Measurements from ENCODE around the gene IQSEC1. TPM values are rescaled to one million over a fixed set of nuclear protein-coding genes. Genes with fewer than 3 reads are reported as not detected.

The IQSEC1 gene
- total RNA-seq, 1 donor = 22.1 TPM

- DNase-seq (ENCODE audit: insufficient read length, low spot score, missing footprints) = no peak
- Histone ChIP-seq H3K9me3 (ENCODE audit: low read depth, low read length) (no peaks in the 10 kb centered on the region), H3K4me2 (ENCODE audit: insufficient read depth, low read length) (no peak overlapping the region), H2AFZ (ENCODE audit: low read length) (no peak overlapping the region), H3K27ac (ENCODE audit: low read depth, low read length) (no peak overlapping the region), H3K79me2 (ENCODE audit: insufficient read depth, low read length) (no peaks in the 10 kb centered on the region), H4K20me1 (ENCODE audit: insufficient read depth, low read length) (no peaks in the 10 kb centered on the region), H3K4me3 (ENCODE audit: insufficient read depth, low read length) (no peak overlapping the region), H3K4me1 (ENCODE audit: insufficient read depth, low read length) (no peaks in the 10 kb centered on the region), H3K27me3 (ENCODE audit: insufficient read depth, low read length) (peaks cover 4% of the 10 kb centered on the region), H3K36me3 (ENCODE audit: insufficient read depth, low read length) (no peaks in the 10 kb centered on the region)
- no peak for TF ChIP-seq CTCF (IDR thresholded peaks at IDR 0.05; ENCODE audit: extremely low read depth, low read depth, low read length)
Measured at GRCh38 chr3:13045241-13045903, 27.9 kb downstream of the IQSEC1 start.

GRCh38 chr3:13044496-13045240, 28.6 kb downstream of the IQSEC1 start:
- no peak for DNase-seq (ENCODE audit: insufficient read length, low spot score, missing footprints)
- no peak overlapping the region for H3K27ac ChIP-seq (ENCODE audit: low read depth, low read length)
- H3K79me2 ChIP-seq (ENCODE audit: insufficient read depth, low read length) = no peaks in the 10 kb centered on the region
- no peak for TF ChIP-seq CTCF (IDR thresholded peaks at IDR 0.05; ENCODE audit: extremely low read depth, low read depth, low read length)
- H2AFZ ChIP-seq (ENCODE audit: low read length) = no peak overlapping the region
- H3K4me2 ChIP-seq (ENCODE audit: insufficient read depth, low read length) = no peak overlapping the region
- H3K9me3 ChIP-seq (ENCODE audit: low read depth, low read length) = no peaks in the 10 kb centered on the region
- no peaks in the 10 kb centered on the region for H3K36me3 ChIP-seq (ENCODE audit: insufficient read depth, low read length)
- no peak overlapping the region for H3K4me3 ChIP-seq (ENCODE audit: insufficient read depth, low read length)
- H3K4me1 ChIP-seq (ENCODE audit: insufficient read depth, low read length) = no peaks in the 10 kb centered on the region
- H4K20me1 ChIP-seq (ENCODE audit: insufficient read depth, low read length) = no peaks in the 10 kb centered on the region
- H3K27me3 ChIP-seq (ENCODE audit: insufficient read depth, low read length) = peaks cover 7% of the 10 kb centered on the region

GRCh38 chr3:13043656-13044055, 29.6 kb downstream of the IQSEC1 start:
- no peak for TF ChIP-seq CTCF (IDR thresholded peaks at IDR 0.05; ENCODE audit: extremely low read depth, low read depth, low read length)
- no peaks in the 10 kb centered on the region for H3K79me2 ChIP-seq (ENCODE audit: insufficient read depth, low read length)
- peaks cover 17% of the 10 kb centered on the region for H3K27me3 ChIP-seq (ENCODE audit: insufficient read depth, low read length)
- H3K9me3 ChIP-seq (ENCODE audit: low read depth, low read length) = no peaks in the 10 kb centered on the region
- H3K4me3 ChIP-seq (ENCODE audit: insufficient read depth, low read length) = no peak overlapping the region
- DNase-seq (ENCODE audit: insufficient read length, low spot score, missing footprints) = no peak
- no peak overlapping the region for H3K4me2 ChIP-seq (ENCODE audit: insufficient read depth, low read length)
- H3K27ac ChIP-seq (ENCODE audit: low read depth, low read length) = no peak overlapping the region
- no peaks in the 10 kb centered on the region for H3K36me3 ChIP-seq (ENCODE audit: insufficient read depth, low read length)
- no peaks in the 10 kb centered on the region for H4K20me1 ChIP-seq (ENCODE audit: insufficient read depth, low read length)
- no peak overlapping the region for H2AFZ ChIP-seq (ENCODE audit: low read length)
- no peaks in the 10 kb centered on the region for H3K4me1 ChIP-seq (ENCODE audit: insufficient read depth, low read length)

- no peaks in the 10 kb centered on the region for H3K4me1 ChIP-seq (ENCODE audit: insufficient read depth, low read length)
- no peak overlapping the region for H3K4me3 ChIP-seq (ENCODE audit: insufficient read depth, low read length)
- H3K9me3 ChIP-seq (ENCODE audit: low read depth, low read length) = no peaks in the 10 kb centered on the region
- no peak for TF ChIP-seq CTCF (IDR thresholded peaks at IDR 0.05; ENCODE audit: extremely low read depth, low read depth, low read length)
- peaks cover 23% of the 10 kb centered on the region for H3K27me3 ChIP-seq (ENCODE audit: insufficient read depth, low read length)
- H4K20me1 ChIP-seq (ENCODE audit: insufficient read depth, low read length) = no peaks in the 10 kb centered on the region
- no peak overlapping the region for H3K4me2 ChIP-seq (ENCODE audit: insufficient read depth, low read length)
- H3K79me2 ChIP-seq (ENCODE audit: insufficient read depth, low read length) = no peaks in the 10 kb centered on the region
- DNase-seq (ENCODE audit: insufficient read length, low spot score, missing footprints) = no peak
- no peaks in the 10 kb centered on the region for H3K36me3 ChIP-seq (ENCODE audit: insufficient read depth, low read length)
- no peak overlapping the region for H3K27ac ChIP-seq (ENCODE audit: low read depth, low read length)
- H2AFZ ChIP-seq (ENCODE audit: low read length) = no peak overlapping the region
Measured at GRCh38 chr3:13042715-13043271, 30.4 kb downstream of the IQSEC1 start.
